B cell (primary cell): ENCODE measurements around the gene MTHFR.

Experiments
- CTCF ChIP-seq: fragments of 200-600 bp; IDR thresholded peaks from one replicate; pipeline ENCODE4 v1.8.0; 2022; ENCODE audit warnings: antibody characterized with exemption, mild to moderate bottlenecking
- EZH2 ChIP-seq: IDR thresholded peaks from 2 replicates; pipeline ENCODE4 v1.6.1; 2012; ENCODE audit warnings: borderline replicate concordance, low read depth, mild to moderate bottlenecking, moderate library complexity, low read length; ENCODE audit not compliant: insufficient read depth, poor library complexity, severe bottlenecking

GRCh38 chr1:11802973-11803885 is 2.5 kb downstream of the MTHFR start:
- TF ChIP-seq EZH2: no peak
- TF ChIP-seq CTCF: no peak
